CD4-positive, alpha-beta T cell treated with Interleukin-10 for 1 hour (primary cell): ENCODE data around the gene CHCHD6.

Experiments used
- DNase-seq: peaks from one replicate; pipeline ENCODE4 v3.0.0-alpha.2; 2020

The CHCHD6 gene, protein sequence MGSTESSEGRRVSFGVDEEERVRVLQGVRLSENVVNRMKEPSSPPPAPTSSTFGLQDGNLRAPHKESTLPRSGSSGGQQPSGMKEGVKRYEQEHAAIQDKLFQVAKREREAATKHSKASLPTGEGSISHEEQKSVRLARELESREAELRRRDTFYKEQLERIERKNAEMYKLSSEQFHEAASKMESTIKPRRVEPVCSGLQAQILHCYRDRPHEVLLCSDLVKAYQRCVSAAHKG

GRCh38 chr3:126703512-126704493 lies at the start of gene CHCHD6:
Gene CHCHD6 (plus strand): TSS chr3:126704240. CDS start chr3:126704313, 73 bp downstream.
- peak; percentile 97 for DNase-seq

DNA sequence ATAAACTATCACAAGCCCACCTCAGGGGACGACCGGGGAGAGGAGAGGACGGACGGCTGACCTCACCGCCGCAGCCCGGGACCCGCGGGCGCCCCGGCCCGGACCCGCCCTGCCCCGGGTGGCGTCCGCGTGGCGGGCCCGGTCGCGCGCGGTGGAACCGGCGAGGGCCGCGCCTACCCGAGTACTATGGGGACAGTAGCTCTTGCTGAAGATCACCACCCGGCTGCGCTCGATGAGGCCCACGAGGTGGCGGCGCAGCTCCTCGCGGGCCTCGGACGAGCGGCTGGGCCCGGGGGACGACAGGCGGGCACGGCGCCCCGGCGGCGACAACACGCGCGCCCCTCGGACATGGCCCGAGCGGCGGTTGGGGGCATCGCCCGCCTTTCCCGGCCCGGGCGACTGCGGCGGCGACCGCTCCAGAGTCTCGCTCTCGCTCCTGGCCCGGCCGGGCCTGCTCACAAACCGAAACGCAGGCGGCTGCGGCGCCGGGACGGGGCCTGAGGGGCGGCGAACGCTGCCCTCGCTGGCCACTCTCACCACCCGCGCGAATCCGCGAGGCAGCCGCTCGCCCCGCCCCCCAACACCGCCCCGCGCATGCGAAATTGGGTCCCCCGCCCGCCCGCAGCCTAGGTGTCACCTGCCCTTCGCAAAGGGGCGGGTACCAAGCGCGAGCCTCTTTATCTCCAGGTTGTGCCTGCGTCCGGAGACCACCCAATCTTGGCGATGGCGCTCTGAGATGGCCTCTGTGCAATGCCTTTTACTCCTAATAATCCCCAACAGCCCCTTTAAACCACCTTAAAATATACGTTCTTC lies 49.3 kb upstream of the CHCHD6 start, which contains the start of gene TXNRD3:
TSS of gene TXNRD3 (minus strand) at position 554 of the 813 bp plus-strand sequence.
- peak; percentile 70 for DNase-seq

DNA sequence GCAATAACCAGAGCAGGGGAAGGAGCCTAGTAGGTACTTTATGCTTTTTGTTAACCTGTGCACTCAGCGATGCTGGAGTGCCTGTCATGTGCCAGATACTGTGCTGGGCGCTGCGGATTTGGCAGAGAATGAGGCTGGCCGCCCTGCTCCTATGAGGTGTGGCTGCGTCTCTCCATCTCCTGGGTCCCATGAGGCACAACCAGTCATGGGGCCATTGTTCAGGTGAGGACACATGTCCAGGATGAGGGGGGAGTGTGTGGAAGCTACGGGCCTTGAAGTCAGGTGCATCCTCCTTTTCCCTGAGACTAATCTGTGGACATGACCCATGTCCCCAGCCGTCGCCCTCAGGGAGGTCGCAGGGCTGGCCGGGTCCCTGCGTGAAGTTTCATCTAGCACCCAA lies 48.2 kb upstream of the CHCHD6 start:
- DNase-seq, result no peak

- no peak for DNase-seq
Measured at GRCh38 chr3:126656371-126657134, 47.5 kb upstream of the CHCHD6 start.

DNA sequence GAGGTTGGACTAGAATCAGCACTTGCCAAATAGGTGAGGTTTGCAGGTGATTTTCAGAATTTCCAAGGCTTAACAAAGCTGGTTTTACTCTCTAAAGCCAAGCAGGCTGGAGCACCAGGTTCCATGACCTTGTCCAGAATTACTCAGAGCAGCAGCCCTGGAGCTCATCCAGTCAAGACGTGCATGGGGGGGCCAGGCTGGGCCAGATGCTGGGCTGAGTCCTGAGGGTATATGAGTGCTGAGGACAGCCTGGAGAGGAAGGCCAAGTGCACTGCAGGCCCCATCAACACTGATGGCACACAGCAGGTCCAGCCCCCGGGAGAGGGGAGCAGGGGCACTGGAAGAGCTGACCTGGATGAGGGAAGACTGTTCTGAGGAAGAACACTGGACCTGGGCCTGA lies 46.1 kb upstream of the CHCHD6 start:
- DNase-seq, result no peak

DNA sequence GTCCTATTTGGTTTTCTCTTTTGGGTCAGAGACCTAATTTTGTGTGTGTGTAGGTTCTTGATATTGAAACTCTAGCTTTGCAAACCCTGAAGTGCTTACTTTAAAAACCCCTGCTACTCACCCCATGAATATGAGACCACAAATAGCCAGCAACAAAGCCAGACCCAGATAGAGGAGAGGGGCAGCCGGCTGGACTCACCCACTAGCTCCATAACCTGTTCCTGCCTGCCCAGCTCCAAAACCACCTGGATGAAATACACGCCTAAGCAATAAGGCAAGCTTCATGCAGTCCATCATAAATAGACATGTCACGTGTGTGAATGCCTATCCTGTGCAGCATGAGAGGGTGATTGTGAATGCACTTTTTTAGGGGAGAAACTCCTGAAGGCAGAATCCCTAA lies 45.5 kb upstream of the CHCHD6 start:
- no peak for DNase-seq

GRCh38 chr3:126659915-126660886 lies 43.8 kb upstream of the CHCHD6 start:
- no peak for DNase-seq

GRCh38 chr3:126661532-126662364 lies 42.3 kb upstream of the CHCHD6 start:
- no peak for DNase-seq

- DNase-seq, result no peak
Measured at GRCh38 chr3:126663257-126663656, 40.8 kb upstream of the CHCHD6 start.

DNA sequence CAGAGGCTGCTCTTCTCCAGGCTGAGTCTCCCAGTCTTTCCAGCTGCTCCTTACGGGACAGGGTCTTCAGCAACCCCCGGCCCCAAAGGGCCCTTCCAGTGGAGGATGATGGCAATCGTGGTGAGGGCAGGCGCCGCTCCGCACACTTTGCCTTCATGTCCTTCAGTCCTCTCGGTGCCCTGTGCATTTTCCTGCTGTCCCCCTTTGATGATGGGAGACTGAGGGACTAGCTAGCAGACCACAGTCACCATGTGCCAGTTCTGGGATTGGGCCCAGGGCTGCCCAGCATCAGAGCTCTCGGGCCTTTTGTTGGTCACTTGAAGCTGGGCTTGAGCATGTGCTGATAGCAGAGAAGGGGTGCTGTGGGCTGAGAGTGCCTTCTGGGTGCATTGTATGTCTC lies 40.3 kb upstream of the CHCHD6 start:
- no peak for DNase-seq

DNA sequence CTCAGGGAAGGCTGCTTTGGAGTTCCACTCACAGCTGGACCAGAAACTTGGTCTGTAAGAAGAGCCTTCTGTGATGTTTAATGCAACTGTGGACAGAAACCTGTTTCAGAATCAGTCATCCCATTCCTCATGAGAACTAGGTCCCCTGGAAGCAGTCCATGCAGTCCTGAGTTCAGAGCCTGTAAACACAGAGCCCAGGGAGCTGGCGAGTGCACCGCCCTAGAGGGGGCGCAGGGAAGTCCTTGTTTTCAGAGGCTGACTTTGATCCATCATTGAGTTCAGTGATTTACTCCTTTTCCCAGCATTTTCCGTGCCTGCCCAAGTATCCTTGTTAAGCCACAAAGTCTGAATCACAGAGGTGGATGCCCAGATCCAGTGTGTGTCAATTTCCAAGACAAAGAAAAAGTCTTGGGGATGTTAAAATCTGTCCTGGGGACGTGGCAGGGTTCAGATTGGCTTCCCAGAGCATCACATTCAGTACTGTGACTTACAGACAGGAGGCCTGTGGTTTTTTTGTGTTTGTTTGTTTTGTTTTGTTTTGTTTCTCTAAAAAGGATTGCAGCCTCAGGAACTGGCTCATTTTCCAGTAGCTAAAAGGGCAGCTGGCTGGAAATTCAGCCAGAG lies 39.3 kb upstream of the CHCHD6 start:
- no peak for DNase-seq

DNA sequence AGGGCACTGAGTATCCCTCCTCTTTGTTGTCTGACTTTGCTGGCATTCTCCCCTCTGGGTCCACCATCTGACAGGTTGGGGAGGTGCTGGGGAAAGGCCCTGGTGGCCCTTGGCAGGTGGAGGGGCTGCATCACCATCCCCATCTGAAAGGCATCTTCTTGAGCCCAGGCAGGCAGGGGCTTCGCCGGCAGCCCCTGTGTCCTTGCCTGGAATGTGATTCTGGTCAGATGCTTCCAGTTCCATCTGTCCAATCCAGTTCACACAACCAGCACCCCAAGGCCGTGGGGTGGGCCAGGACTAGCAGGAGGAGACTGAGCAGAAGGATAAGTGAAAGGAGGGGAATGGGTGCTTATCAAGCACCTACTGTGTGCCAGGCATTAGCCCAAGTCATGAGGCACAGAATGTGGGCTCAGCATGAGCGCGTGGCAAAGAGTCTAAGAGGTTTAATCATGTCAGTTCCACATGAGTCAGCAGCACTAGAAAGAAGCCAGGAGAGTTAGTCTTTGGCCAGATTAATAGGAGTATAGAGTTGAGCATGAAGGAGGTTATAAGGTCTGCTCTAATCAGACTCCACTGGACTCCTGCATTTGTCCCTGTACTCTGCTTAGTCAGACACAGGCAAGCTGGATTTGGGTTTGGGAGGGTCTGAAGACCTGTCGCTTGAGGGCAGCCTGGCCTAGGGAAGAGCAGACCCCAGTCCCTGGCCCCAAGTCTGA lies 38.7 kb upstream of the CHCHD6 start:
- no peak for DNase-seq

DNA sequence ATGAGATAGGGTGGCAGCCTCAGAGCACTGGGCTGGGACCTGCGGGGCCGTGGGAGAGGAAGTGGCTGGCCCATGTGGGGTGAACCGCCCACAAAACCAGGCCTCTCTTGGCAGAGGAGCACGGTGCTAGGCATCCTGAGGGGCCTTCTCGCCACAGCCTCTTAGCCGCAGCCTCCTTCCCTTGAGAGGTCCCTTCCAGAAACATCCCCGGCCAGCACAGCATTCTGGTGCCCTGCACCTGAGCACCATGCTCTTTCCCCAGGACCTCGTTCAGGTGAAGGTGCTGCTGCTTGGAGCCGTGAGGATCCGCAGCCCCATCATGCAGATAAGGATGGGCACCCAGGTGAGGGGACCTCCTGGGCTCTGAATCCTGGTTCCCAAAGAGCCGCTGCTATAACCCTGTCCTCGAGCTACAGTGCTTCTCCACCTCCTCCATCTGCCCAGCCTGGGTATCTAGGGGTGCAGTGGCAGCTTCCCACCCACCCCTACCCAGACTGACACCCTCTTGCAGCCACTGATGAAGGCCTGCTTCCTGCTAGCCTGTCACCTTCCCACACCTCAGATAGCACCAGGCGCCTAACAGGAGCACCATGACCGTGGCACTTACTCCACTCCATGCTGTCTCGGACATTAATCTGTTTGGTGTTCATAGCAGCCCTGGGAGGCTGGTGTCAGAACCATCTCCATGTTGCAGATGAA lies 37.9 kb upstream of the CHCHD6 start:
- no peak for DNase-seq

GRCh38 chr3:126666658-126667528 lies 37.1 kb upstream of the CHCHD6 start:
- DNase-seq, result no peak

DNA sequence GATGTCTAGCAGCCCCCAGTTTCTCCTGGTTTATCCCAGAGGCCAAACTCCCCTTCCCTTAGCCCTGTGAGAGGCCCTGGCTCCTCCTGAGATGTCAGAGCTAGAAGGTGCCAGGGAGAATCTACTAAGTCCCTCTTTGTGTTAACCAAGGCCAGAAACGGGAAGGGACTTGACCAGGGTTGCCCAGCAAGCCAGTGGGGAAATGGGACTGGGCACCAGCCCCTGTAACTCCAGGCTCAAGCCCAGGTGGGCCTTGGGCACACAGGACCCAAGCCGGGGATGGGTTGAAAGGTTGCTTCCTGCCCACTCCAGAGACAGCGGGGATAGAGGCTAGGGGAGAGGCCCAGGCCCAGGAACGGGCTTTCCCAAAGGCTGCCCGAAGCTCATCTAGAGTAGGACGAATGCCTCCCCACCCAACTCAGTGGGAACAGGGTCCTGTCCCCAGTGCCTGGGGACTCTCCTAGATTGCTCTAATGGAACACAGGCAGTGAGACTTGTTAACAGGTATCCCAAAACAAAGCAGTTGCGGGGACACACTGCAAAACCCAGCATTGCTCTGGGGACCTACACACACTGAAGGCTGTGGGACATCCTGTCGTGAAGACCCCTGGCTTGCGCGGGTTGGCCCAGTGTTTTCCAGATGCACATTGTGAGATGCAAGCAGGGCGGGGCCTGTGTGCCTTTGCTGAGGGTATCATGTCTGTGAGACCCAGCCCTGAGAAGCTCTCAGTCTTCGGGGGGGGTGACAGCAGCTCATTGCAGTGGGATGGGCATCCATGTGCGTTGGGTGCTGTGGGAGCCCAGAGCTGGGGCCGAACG lies 36.2 kb upstream of the CHCHD6 start:
- no peak for DNase-seq
